MCF 10A (cell line): ENCODE results near the gene ASTN1. TPM values are rescaled to one million over a fixed set of nuclear protein-coding genes. Genes with fewer than 3 reads are reported as not detected.

Experiments used
- BruUV-seq: library from RNA; stranded (reverse); fragments of 400-500 nt; replicated peaks from 2 replicates; lab custom pipeline; 2021; lab: Mats Ljungman, UMichigan
- CTCF ChIA-PET: fragments of 300-600 bp; sonication (Branson Sonifier 250); formaldehyde crosslinking; extraction: SDS; loops from one replicate; lab custom pipeline; 2021; ENCODE audit warnings: antibody characterized with exemption, inconsistent platforms; lab: Yijun Ruan, JAX
- POLR2A ChIA-PET: fragments of 300-600, 350-650 bp; sonication (Branson Sonifier 250); formaldehyde crosslinking; extraction: SDS; loops from one replicate; lab custom pipeline; 2020; ENCODE audit warnings: antibody characterized with exemption, inconsistent platforms; lab: Yijun Ruan, JAX
- DNase-seq: peaks from one replicate; pipeline ENCODE4 v3.0.0-alpha.2; 2018; ENCODE audit not compliant: unreplicated experiment
- H3K27ac Mint-ChIP-seq: one replicate; pipeline ENCODE4 v1.8.0; 2022; ENCODE audit warnings: mild to moderate bottlenecking, low read depth, mixed read lengths; ENCODE audit not compliant: unreplicated experiment
- H3K27me3 Mint-ChIP-seq: one replicate; pipeline ENCODE4 v1.8.0; 2022; ENCODE audit warnings: mixed read lengths; ENCODE audit not compliant: insufficient read depth, unreplicated experiment
- H3K36me3 Mint-ChIP-seq: one replicate; pipeline ENCODE4 v1.8.0; 2022; ENCODE audit warnings: mild to moderate bottlenecking, moderate library complexity, mixed read lengths; ENCODE audit not compliant: insufficient read depth, unreplicated experiment
- H3K4me1 Mint-ChIP-seq: one replicate; pipeline ENCODE4 v1.8.0; 2022; ENCODE audit warnings: mixed read lengths; ENCODE audit not compliant: insufficient read depth, unreplicated experiment
- H3K4me3 Mint-ChIP-seq: one replicate; pipeline ENCODE4 v1.8.0; 2022; ENCODE audit warnings: mild to moderate bottlenecking, moderate library complexity, mixed read lengths; ENCODE audit not compliant: unreplicated experiment
- H3K9me3 Mint-ChIP-seq: one replicate; pipeline ENCODE4 v1.8.0; 2022; ENCODE audit warnings: mixed read lengths; ENCODE audit not compliant: unreplicated experiment
- intact Hi-C: fragments of 100-400 bp; cut with micrococcal nuclease; formaldehyde crosslinking; loops from 2 replicates; pipeline ENCODE4 v1.14.1; 2022
- total RNA-seq: library from RNA; stranded (reverse); gene quantifications from 2 replicates; pipeline ENCODE4 v1.2.3, GENCODE V29; 2022
- TF ChIP-seq, protein P1 (sequence below): fragments of 200-600 bp; IDR thresholded peaks from one replicate; pipeline ENCODE4 v1.8.0; 2022; ENCODE audit warnings: antibody characterized with exemption, mild to moderate bottlenecking; ENCODE audit not compliant: unreplicated experiment

Gene ASTN1
- total RNA-seq, 1 experiment from 2014 or later = not detected

GRCh38 chr1:176954242-176954641 lies 210.3 kb downstream of the ASTN1 start:
- CTCF ChIA-PET = interaction anchor here (0.6 to 1.3 kb wide), 3 partner anchors 56 to 763 kb away, joined by 3 to 4 read pairs (median 4); no protein-coding TSS in a partner anchor
- H3K36me3 Mint-ChIP-seq = no peaks in the 10 kb centered on the region
- TF ChIP-seq, protein P1, sequence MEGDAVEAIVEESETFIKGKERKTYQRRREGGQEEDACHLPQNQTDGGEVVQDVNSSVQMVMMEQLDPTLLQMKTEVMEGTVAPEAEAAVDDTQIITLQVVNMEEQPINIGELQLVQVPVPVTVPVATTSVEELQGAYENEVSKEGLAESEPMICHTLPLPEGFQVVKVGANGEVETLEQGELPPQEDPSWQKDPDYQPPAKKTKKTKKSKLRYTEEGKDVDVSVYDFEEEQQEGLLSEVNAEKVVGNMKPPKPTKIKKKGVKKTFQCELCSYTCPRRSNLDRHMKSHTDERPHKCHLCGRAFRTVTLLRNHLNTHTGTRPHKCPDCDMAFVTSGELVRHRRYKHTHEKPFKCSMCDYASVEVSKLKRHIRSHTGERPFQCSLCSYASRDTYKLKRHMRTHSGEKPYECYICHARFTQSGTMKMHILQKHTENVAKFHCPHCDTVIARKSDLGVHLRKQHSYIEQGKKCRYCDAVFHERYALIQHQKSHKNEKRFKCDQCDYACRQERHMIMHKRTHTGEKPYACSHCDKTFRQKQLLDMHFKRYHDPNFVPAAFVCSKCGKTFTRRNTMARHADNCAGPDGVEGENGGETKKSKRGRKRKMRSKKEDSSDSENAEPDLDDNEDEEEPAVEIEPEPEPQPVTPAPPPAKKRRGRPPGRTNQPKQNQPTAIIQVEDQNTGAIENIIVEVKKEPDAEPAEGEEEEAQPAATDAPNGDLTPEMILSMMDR = peak; percentile 20
- no peaks in the 10 kb centered on the region for H3K4me1 Mint-ChIP-seq
- DNase-seq = peak; percentile 32
- BruUV-seq = no TSS peak
- peaks cover 12% of the 10 kb centered on the region for H3K27me3 Mint-ChIP-seq
- POLR2A ChIA-PET = no interaction called here
- no peak overlapping the region for H3K4me3 Mint-ChIP-seq
- H3K27ac Mint-ChIP-seq = no peak overlapping the region
- intact Hi-C loops = no loop called here
- H3K9me3 Mint-ChIP-seq = no peaks in the 10 kb centered on the region

DNA sequence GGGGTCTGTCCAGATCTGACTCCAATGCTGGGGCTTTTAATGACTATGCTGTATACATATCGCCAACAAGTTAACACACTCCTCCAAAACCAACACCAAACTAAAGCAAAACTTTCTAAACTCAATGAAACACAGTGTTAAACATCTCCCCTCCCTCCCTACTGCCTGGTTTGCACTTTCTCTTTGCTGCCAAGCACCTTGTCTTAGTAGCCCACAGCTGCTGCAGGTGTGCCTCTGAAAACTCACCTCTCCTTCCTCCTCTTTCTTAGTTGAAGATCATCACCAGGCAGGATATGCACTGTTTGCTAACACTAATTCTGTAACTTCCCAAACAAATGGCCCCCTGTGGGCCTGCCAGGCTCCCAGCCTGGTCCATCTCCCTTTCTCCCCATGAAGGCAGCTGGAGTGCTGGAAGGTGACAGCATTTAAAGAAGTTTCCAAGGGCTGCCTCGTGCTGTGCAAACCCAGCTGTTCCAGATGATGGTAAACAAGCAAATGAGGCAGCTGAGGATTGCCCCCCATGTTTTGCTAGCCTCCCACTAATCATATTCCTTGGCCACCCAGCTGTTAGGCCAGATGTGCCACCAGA lies 213.7 kb downstream of the ASTN1 start:
- TF ChIP-seq, protein P1 = no peak
- no peak for DNase-seq
- no TSS peak for BruUV-seq
- H3K9me3 Mint-ChIP-seq = no peaks in the 10 kb centered on the region
- POLR2A ChIA-PET = interaction anchor here (0.6 to 0.7 kb wide), 2 partner anchors 166 to 567 kb away, joined by 3 read pairs; no protein-coding TSS in a partner anchor
- no peaks in the 10 kb centered on the region for H3K36me3 Mint-ChIP-seq
- intact Hi-C loops = no loop called here
- H3K27me3 Mint-ChIP-seq = peaks cover 4% of the 10 kb centered on the region
- H3K4me1 Mint-ChIP-seq = no peaks in the 10 kb centered on the region
- H3K27ac Mint-ChIP-seq = no peak overlapping the region
- CTCF ChIA-PET = interaction anchor here (0.6 to 1.5 kb wide), 5 partner anchors 13 to 927 kb away, joined by 3 to 7 read pairs (median 5); no protein-coding TSS in a partner anchor
- no peak overlapping the region for H3K4me3 Mint-ChIP-seq

GRCh38 chr1:176949033-176949662 lies 215.4 kb downstream of the ASTN1 start:
- TF ChIP-seq, protein P1 = peak; percentile 77
- H3K4me1 Mint-ChIP-seq = no peaks in the 10 kb centered on the region
- CTCF ChIA-PET = interaction anchor here (0.5 to 1.6 kb wide), 6 partner anchors 53 to 997 kb away, joined by 3 to 5 read pairs (median 4); no protein-coding TSS in a partner anchor
- H3K27me3 Mint-ChIP-seq = no peaks in the 10 kb centered on the region
- H3K36me3 Mint-ChIP-seq = no peaks in the 10 kb centered on the region
- no peak overlapping the region for H3K4me3 Mint-ChIP-seq
- H3K9me3 Mint-ChIP-seq = no peaks in the 10 kb centered on the region
- peak; percentile 65 for DNase-seq
- no TSS peak for BruUV-seq
- POLR2A ChIA-PET = interaction anchor here (0.6 kb wide), 1 partner anchor 98 kb away, joined by 4 read pairs; no protein-coding TSS in a partner anchor
- H3K27ac Mint-ChIP-seq = no peak overlapping the region
- intact Hi-C loops = loop anchor here (1.0 kb wide), 3 partner anchors 52 to 997 kb away; no protein-coding TSS in a partner anchor

GRCh38 chr1:176944606-176945005 lies 219.9 kb downstream of the ASTN1 start:
- intact Hi-C loops = no loop called here
- ChIA-PET POLR2A (no interaction called here), CTCF (interaction anchor here (1.2 to 1.5 kb wide), 2 partner anchors 9 to 33 kb away, joined by 3 to 5 read pairs; no protein-coding TSS in a partner anchor)
- Mint-ChIP-seq H3K27ac (no peak overlapping the region), H3K27me3 (peaks cover 20% of the 10 kb centered on the region), H3K9me3 (no peaks in the 10 kb centered on the region), H3K4me3 (no peak overlapping the region), H3K36me3 (no peaks in the 10 kb centered on the region), H3K4me1 (peaks cover 6% of the 10 kb centered on the region)
- TF ChIP-seq, protein P1 = no peak
- no peak for DNase-seq
- BruUV-seq = no TSS peak
